ENCODE data around the gene SLC6A3.

The SLC6A3 gene

DNA sequence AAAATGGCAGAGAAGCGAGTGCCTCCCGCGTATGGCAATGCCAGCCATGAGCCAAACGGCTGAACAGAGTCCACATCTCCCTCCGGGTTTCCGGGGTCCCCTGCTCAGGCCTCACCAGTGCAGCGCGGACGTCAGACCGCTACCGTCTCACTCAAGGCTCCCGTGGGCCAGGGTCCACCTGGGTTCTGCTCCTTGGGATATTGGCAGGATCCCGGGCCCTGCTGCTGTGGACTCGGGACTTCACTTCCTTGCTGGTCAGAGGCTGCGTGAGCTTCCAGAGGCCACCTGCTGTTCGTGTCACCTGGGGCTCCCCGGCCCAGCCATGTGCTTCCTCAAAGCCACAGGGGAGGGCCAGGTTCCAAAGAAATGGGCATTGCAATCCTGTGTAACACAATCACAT lies 61.9 kb downstream of the SLC6A3 start:
- no peak for DNase-seq (ENCODE audit: low read depth)
- no peak overlapping the region for H3K4me3 ChIP-seq (ENCODE audit: low read length)
- TF ChIP-seq CTCF (IDR thresholded peaks at IDR 0.05; ENCODE audit: insufficient read depth, low read depth, low read length, missing control alignments): no peak

- DNase-seq (ENCODE audit: low read depth): no peak
- no peak overlapping the region for H3K4me3 ChIP-seq (ENCODE audit: low read length)
- TF ChIP-seq CTCF (IDR thresholded peaks at IDR 0.05; ENCODE audit: insufficient read depth, low read depth, low read length, missing control alignments): no peak
Observed at GRCh38 chr5:1382248-1382700, 63.0 kb downstream of the SLC6A3 start.

GRCh38 chr5:1381370-1382247 lies 63.6 kb downstream of the SLC6A3 start:
- H3K4me3 ChIP-seq (ENCODE audit: low read length): no peak overlapping the region
- no peak for TF ChIP-seq CTCF (IDR thresholded peaks at IDR 0.05; ENCODE audit: insufficient read depth, low read depth, low read length, missing control alignments)
- no peak for DNase-seq (ENCODE audit: low read depth)

DNA sequence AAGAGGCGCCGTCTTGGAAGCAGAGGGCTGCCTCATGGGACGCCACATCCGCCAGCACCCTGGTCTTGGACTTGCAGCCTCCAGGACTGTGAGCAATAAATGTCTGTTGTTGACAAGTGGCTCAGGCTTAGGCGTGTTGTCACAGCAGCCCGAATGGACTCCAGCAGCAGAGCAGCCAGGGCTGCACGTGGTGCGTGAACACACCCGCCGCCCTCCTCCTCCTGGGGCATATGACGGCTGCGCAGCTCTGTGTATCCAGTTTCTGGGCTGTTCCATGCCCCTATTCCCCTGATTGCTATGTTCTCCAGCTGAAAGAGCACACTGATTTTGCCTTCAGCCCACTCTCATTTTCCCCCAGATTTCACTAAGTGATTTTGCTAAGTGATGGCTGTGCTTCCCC lies 64.3 kb downstream of the SLC6A3 start:
- no peak for DNase-seq (ENCODE audit: low read depth)
- TF ChIP-seq CTCF (IDR thresholded peaks at IDR 0.05; ENCODE audit: insufficient read depth, low read depth, low read length, missing control alignments): no peak
- no peak overlapping the region for H3K4me3 ChIP-seq (ENCODE audit: low read length)

DNA sequence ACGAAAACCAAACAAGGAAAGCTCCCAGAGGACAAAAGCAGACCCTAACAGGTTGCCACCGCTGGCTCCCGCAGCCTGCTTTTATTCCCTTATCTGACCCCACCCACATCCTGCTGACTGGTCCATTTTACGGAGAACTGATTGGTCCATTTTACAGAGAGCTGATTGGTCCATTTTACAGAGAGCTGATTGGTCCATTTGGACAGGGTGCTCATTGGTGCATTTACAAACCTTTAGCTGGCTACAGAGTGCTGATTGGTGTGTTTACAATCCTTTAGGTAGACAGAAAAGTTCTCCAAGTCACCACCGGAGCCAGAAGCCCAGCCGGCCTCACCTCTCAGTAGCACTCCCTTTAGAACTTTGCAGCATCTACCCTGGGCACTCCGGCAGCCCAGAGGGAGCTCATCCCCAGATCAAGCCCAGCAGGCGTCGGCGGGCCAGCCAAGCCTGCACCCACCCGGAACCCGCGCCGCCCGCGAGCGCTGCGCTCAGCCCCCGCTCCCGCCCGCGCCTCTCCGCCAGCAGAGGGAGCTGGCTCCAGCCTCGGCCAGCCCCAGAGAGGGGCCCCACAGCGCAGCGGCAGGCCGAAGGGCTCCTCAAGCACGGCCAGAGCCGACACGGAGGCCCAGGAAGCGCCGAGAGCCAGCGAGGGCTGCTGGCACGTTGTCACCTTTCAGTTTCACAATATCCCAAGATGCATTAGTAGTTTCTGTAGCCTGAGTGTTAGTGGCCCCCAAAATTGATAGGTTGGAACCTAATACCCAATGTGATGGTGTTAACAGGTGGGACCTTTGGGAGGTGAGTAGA lies 65.0 kb downstream of the SLC6A3 start:
- no peak for TF ChIP-seq CTCF (IDR thresholded peaks at IDR 0.05; ENCODE audit: insufficient read depth, low read depth, low read length, missing control alignments)
- H3K4me3 ChIP-seq (ENCODE audit: low read length): no peak overlapping the region
- DNase-seq (ENCODE audit: low read depth): no peak

DNA sequence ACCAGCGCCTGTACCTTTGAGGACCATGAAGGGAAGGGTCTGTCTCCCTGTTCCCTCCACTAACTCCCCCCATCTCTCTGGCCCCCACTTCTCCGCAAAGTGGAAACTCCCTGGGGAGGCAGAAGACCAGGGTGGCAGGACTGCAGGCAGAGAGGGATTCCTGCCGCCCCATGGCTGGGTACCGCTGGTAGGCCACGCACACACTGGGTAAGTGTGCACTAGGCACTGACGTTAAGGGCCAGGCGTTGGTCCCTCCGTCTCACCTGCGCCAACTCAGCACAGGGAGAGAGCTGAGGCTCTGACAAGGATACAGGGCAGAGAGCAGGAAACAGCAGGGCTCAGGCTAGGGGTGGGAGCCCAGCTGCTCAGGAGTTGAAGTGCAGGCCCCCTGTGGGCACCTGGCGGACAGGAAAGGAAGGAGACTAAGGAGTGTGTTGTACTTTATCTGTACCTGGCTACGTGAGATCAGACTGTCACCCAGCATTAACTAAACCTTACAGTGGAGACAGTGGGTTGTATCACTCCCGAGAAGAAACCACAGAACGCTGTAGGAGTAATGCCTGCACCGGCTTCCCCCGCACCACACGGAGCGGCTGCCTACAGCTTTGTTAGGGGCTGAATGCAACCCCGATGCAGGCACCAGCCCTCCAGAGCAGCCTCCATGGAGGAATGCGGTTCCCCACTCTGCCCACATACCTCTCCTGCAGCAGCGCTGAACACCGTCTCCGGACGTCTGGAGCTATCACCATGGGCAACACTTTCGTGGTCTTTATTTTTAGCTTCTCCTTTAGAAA lies 66.2 kb downstream of the SLC6A3 start:
- H3K4me3 ChIP-seq (ENCODE audit: low read length): no peak overlapping the region
- DNase-seq (ENCODE audit: low read depth): no peak
- no peak for TF ChIP-seq CTCF (IDR thresholded peaks at IDR 0.05; ENCODE audit: insufficient read depth, low read depth, low read length, missing control alignments)
